DLD1 (cell line): ENCODE measurements around the gene UFL1.
"Not testable (repeated sequence)": the region's sequence is repeated elsewhere in the genome, so short reads cannot be mapped to it uniquely, and the experiment has no call there.

Source experiments
- in situ Hi-C: cut with HindIII; loops from 2 replicates; pipeline ENCODE4 v1.10.0; 2017; ENCODE audit warnings: low sequenced_read_pairs

UFL1 gene

DNA sequence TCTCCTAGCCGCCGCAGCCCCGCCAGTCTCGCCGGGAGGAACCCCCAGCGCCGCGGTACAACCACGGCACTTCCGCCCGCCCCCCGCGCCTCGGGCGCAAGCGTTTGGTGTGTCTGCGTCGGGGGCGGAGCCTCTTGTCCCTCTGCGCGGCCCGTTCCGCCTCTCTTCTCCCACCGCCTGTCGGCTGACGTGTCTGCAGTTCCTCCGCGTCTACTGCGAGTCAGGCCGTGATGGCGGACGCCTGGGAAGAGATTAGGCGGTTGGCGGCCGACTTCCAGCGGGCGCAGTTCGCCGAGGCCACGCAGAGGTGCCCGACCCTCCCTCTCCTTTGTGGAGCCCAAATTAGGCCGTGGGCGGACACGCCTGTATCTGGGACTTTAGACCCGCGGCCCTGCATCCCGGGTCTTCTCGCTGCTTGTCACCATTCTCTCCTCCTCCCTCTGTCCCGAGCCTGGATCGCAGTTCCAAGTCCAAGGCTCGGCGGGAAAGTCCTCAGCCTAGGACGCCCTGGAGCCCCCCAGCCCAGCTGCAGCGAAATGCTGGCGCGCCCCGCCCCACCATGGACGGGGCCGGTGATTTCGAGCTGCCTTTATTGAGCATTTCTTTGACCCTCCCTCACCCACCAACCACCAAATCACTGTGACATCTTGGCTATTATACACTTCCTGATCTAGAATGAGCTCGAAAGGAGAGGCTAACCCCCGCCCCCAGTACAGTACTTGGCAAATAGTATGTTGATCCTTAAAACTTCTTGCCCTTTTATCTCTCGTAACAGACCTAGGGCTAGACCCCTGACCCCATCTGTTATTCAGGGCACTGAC lies at the start of gene UFL1:
Gene UFL1 (plus strand): TSS at position 163 of the 821 bp plus-strand sequence. CDS start 68 bp downstream, at position 231.
- in situ Hi-C loops: no loop called here

DNA sequence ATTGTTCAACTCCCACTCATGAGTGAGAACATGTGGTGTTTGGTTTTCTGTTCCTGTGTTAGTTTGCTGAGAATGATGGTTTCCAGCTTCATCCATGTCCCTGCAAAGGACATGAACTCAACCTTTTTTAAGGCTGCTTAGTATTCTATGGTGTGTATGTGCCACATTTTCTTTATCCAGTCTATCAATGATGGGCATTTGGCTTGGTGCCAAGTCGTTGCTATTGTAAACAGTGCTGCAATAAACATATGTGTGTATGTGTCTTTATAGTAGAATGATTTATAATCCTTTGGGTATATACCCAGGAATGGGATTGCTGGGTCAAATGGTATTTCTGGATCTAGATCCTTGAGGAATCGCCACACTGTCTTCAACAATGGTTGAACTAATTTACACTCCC lies 49.3 kb upstream of the UFL1 start:
- in situ Hi-C loops: not testable (repeated sequence)

DNA sequence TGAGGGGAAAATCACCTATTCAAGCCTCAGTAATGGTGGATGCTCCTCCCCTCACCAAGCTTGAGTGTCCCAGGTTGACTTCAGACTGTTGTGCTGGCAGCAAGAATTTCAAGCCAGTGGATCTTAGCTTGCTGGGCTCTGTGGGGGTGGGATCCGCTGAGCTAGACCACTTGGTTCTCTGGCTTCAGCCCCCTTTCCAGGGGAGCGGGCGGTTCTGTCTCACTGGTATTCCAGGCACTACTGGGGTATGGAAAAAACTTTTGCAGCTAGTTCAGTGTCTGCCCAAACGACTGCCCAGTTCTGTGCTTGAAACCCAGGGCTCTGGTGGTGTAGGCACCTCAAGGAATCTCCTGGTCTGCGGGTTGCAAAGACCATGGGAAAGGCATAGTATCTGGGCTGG lies 42.9 kb upstream of the UFL1 start:
- in situ Hi-C loops: no loop called here

- in situ Hi-C loops: no loop called here
Measured at GRCh38 chr6:96491926-96492325, 29.7 kb upstream of the UFL1 start.

- in situ Hi-C loops: no loop called here
Measured at GRCh38 chr6:96499781-96500180, 21.8 kb upstream of the UFL1 start.

GRCh38 chr6:96502915-96503314 lies 18.7 kb upstream of the UFL1 start:
- in situ Hi-C loops: no loop called here

- in situ Hi-C loops: no loop called here
Measured at GRCh38 chr6:96505363-96505762, 16.2 kb upstream of the UFL1 start.

DNA sequence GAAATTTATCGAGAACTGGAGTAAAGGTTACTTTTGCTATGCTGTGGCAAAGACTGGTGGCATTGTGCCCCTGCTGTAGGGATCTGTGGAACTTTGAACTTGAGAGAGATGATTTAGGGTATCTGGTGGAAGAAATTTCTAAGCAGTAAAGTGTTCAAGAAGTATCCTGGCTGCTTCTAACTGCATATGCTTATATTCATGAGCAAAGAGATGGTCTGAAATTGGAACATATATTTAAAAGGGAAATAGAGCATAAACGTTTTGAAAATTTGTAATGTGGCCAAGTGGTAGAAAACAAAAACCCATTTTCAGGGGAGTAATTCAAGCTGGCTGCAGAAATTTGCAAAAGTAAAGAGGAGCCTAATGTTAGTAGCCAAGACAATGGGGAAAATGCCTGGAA lies 12.3 kb upstream of the UFL1 start:
- in situ Hi-C loops: no loop called here

DNA sequence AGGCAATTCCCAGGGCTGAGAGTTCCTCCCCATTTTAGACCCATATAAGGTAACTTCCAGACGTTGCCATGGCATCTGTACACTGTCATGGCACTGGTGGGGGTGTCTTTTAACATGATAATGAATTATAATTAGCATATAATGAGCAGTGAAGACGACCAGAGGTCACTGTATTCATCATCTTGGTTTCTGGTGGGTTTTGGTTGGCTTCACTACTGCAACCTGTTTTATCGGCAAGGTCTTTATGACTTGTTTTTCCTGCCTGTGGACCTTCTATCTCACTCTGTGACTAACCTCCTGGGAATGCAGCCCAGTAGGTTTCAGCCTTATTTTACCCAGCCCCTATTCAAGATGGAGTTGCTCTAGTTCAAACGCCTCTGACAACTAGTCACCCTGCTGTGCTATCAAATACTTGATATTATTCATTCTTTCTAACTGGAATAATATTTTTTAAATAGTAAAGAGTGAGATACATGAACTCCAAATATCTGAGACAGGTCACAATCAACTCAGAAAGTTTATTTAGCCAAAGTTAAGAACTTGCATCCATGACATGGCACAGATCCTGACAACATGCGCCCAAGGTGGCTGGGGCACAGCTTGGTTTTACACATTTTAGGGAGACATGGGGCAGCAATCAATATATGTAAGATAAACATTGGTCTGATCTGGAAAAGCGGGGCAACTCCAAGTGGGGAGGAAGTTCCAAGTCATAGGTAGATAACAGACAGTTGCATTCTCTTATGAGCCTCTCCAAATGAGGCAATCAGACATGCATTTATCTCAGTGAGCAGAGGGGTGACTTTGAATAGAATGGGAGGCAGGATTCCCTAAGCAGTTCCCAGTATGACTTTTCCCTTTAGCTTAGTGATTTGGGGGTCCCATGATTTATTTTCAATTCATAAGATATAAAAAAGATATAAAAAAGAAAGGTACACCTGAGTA lies 1.2 kb upstream of the UFL1 start:
- in situ Hi-C loops: no loop called here

DNA sequence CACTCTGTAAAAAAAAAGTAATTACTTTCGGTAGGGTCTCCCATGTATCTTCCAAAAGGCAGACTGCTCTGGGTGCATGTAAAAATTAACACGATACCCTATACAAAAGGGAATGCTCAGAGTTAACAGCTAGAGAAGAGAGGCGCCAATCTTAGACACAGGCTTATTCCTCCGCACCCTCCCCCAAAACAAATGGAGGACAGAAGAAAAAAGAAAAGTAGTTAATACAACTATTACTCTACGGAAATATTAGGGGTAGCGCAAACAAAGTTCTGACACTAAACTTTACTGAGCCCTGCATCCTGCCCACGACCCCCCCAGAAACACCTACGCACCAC lies 331 bp upstream of the UFL1 start:
- in situ Hi-C loops: no loop called here

- in situ Hi-C loops: no loop called here
Measured at GRCh38 chr6:96522465-96523009, 931 bp downstream of the UFL1 start.

DNA sequence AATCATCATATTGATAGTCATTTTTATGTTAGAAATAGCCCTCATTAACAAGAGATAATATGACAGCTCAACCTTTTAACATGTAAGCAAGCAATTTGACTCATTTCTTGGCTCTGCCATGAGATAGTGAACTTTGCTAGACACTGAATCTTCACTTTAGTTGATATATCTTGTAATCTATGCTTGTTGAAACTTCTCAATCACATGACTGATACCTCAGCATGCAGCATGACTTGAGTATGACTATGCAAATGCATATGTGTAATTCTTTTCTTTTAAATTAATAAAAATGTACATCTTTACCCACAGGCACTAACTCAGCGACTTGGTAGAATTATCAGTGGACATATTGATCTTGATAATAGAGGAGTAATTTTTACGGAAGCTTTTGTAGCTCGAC lies 6.6 kb downstream of the UFL1 start:
- in situ Hi-C loops: no loop called here

- in situ Hi-C loops: no loop called here
Measured at GRCh38 chr6:96532399-96532798, 10.8 kb downstream of the UFL1 start.

GRCh38 chr6:96537726-96538125 lies 16.1 kb downstream of the UFL1 start:
- in situ Hi-C loops: no loop called here

- in situ Hi-C loops: no loop called here
Measured at GRCh38 chr6:96542702-96543101, 21.1 kb downstream of the UFL1 start.

DNA sequence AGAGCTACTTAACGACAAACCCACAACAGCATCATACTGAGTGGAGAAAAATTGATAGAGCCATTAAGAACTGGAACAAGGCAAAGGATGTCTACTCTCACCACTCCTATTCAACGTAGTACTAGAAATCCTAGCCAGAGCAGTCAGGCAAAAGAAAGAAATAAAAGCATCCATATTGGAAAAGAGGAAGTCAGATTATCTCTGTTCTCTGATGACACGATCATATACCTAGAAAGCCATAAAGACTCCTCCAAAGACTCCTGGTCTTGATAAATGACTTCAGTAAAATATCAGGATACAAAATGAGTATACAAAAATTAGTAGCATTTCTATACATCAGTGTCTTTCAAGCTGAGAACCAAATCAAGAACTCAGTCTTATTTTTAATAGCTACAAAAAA lies 24.3 kb downstream of the UFL1 start:
- in situ Hi-C loops: no loop called here

GRCh38 chr6:96547654-96548053 lies 26.0 kb downstream of the UFL1 start:
- in situ Hi-C loops: no loop called here

DNA sequence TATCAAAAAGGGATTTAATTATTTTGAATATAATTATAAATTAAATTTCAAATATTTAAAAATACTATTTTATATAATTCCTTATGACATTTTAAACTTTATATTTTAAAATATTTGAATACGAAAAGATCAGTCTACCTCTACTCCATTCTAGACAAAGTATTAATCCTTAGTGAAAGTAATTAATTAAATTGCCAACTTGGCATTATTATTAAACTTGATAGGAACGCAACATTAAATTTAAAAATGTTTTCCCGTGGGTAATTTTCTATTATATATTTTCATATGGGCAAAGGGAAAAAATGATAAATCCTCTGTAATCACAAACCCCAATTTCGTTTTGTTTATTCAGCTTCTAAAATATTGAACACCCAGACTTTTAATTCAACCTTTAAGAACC lies 33.0 kb downstream of the UFL1 start:
- in situ Hi-C loops: no loop called here

DNA sequence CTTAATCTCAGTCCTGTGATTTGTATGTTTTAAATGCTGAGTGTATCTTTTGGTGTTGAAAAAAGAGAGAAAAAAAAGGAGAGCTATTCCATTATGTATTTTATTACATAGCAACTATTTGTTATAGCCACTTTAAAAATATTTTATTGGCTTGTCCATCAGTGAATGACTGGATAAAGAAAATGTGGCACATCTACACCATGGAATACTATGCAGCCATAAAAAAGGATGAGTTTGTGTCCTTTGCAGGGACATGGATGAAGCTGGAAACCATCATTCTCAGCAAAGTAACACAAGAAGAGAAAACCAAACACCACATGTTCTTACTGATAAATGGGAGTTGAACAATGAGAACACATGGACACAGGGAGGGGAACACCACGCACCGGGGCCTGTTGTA lies 38.1 kb downstream of the UFL1 start:
- in situ Hi-C loops: not testable (repeated sequence)

DNA sequence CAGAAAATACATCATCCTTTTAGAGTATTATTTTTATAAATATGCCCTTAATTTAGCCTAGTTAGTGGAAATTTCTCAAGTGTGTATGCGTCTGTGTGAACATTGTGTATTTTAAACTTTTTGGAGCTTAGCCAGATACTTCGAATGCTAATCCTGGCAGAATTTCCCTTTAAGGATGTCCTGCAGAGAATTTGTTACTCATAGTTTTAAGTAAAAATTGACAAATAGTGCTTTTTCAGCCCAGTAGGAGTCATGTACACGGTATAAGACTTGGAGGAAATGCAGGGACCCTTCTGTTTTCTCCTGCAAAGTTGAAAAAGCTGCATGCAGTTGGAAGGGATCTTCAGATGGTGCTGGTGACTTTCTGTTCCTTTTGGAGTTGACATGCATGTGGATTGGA lies 41.3 kb downstream of the UFL1 start, which contains the start of gene FHL5:
Gene FHL5 (plus strand): TSS at position 243 of the 400 bp plus-strand sequence. CDS start 40,486 bp downstream, outside the sequence.
- in situ Hi-C loops: no loop called here

DNA sequence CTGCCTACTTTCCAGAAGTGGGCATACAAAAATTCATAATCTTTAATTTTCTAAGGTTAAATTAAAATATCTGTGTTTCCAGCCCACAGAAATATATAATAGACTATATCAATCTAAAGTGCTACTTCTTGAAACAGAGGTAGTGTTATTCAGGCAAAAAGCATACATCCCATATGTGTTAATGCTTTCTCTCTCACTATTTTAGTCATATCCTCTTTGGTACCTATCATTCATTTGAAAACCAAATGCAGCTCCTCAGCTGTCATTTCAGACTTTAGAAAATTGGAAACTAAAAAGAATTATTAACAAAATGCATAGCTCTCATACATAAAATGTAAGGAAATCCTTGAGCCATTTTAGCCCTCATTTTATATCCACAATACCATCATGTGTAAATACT lies 42.2 kb downstream of the UFL1 start:
- in situ Hi-C loops: no loop called here

GRCh38 chr6:96570053-96570452 lies 48.4 kb downstream of the UFL1 start:
- in situ Hi-C loops: no loop called here
